ENCODE results near the gene WDR93.

DNA sequence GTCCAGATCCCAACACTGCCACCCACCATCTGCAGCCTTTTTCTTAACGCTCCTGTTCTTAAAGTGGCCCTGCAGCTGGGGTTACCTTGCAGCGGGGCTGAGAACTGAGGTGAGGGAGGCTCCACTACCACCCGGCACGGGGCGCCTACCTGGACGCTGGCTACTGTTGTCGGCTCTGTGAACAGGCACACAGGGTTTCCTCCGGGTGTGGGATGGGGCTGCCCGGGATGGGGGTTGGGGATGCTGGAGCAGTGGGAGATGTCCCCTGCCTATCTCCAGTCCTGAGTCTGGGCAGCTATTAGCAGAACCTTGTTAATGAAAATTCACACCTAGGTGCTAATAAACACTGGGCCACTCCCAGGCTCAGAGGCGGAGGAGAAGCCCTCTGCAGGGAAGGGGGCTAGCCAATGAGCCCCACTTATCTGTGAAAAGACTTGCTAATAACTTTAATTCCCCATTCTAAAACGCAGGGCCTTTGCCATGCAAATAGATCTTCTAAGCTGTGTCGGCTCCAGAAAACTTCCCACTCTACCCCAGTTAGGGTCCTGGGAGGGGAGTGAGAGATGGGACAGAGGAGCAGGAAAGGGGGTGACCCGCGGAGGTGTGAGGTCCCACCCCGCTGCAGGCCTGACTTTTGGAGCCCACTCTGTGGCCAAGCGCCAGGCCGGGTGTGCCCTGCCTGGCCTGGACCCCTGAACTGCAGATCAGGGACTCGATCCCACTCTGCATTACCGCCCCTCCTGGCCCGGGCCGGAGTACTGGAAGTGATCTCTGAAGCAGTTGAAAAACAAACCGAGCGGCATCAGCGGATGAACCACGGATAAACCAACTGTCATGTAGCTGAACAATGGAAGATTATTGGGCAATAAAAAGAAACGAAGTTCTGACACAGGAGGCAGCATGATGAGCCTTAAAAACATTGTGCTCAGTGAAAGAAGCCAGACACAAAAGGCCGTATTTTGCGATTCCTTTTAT lies 57.4 kb downstream of the WDR93 start:
- TF ChIP-seq, protein P1, sequence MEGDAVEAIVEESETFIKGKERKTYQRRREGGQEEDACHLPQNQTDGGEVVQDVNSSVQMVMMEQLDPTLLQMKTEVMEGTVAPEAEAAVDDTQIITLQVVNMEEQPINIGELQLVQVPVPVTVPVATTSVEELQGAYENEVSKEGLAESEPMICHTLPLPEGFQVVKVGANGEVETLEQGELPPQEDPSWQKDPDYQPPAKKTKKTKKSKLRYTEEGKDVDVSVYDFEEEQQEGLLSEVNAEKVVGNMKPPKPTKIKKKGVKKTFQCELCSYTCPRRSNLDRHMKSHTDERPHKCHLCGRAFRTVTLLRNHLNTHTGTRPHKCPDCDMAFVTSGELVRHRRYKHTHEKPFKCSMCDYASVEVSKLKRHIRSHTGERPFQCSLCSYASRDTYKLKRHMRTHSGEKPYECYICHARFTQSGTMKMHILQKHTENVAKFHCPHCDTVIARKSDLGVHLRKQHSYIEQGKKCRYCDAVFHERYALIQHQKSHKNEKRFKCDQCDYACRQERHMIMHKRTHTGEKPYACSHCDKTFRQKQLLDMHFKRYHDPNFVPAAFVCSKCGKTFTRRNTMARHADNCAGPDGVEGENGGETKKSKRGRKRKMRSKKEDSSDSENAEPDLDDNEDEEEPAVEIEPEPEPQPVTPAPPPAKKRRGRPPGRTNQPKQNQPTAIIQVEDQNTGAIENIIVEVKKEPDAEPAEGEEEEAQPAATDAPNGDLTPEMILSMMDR (IDR thresholded peaks at IDR 0.05), result no peak
- no peak for TF ChIP-seq POLR2A (IDR thresholded peaks at IDR 0.05)

Data from adrenal gland (tissue), 5 donors.